Liver (tissue), 3 donors: ENCODE measurements around the gene TRA2A.

Experiments
- CTCF ChIP-seq: fragments of 150-350 bp; IDR thresholded peaks from 2 replicates; pipeline ENCODE4 v1.5.1; 2017; ENCODE audit warnings: improper control_type of control experiment, low read depth, low read length; ENCODE audit not compliant: missing input control
- EGR1 ChIP-seq, 2 donors: IDR thresholded peaks; 2 replicates each; pipeline ENCODE4 v1.6.1; 2016 to 2018; ENCODE audit warnings: antibody characterized with exemption in 2 of 2, low read depth in 2 of 2
- JUND ChIP-seq, 2 donors: IDR thresholded peaks; 2 replicates each; pipeline ENCODE4 v1.6.1; 2016; ENCODE audit warnings: antibody characterized with exemption in 2 of 2
- RAD21 ChIP-seq, 2 donors: IDR thresholded peaks; 2 replicates each; pipeline ENCODE4 v1.6.1; 2016; ENCODE audit warnings: antibody characterized with exemption in 2 of 2, mild to moderate bottlenecking in 2 of 2
- REST ChIP-seq: IDR thresholded peaks from 2 replicates; pipeline ENCODE4 v1.6.1; 2016; ENCODE audit warnings: antibody characterized with exemption, mild to moderate bottlenecking
- donor health status: healthy.
- donor health status: healthy.

- TF ChIP-seq CTCF (no peak), RAD21 (IDR thresholded peaks at IDR 0.05) (no peak), JUND (IDR thresholded peaks at IDR 0.05) (no peak), REST (no peak), EGR1 (IDR thresholded peaks at IDR 0.05; ENCODE audit: low read depth in 2 of 2) (no peak)
Observed at GRCh38 chr7:23487670-23488069, 44.1 kb downstream of the TRA2A start.
